ENCODE data around the gene ASCC3. TPM values are rescaled to one million over a fixed set of nuclear protein-coding genes. Genes with fewer than 3 reads are reported as not detected.

Gene ASCC3
- total and polyA plus RNA-seq, 2 of the 4 experiments (the other 2 are of a cell fraction), result 25.8 to 104 TPM

DNA sequence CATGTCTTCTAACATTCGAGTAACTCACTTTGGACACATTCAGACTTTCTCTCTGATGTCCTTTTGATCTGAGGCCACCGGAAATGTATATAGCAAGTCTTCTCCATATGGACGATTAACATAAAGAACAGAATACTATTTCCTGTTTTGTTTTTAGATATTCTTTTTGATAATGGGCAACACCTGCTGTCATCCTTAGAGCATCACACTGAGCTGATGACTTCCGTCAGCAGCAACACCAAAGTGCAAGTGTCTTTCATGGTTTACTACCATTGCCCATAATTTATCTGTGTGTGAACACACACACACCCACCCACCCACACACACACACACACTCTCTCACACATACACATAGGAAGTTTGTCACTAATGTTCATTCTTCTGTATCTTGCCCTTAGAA, 303.7 kb downstream of the ASCC3 start:
- no peak overlapping the region for H3K27ac ChIP-seq (ENCODE audit: insufficient read depth, low read length)
- no peak overlapping the region for H2BK15ac ChIP-seq (ENCODE audit: low read depth, low read length)
- no peak overlapping the region for H2BK120ac ChIP-seq (ENCODE audit: low read depth, low read length)
- no peak overlapping the region for H2AFZ ChIP-seq (replicated peaks; ENCODE audit: low read length, poor library complexity)
- dilution Hi-C loops (cut with HindIII; ENCODE audit: low sequenced_read_pairs, unreplicated experiment) (no loop called here), intact Hi-C loops (cut with micrococcal nuclease) (no loop called here), in situ Hi-C loops (cut with MboI; ENCODE audit: low sequenced_read_pairs) (no loop called here)
- no peak overlapping the region for H3K4me2 ChIP-seq (ENCODE audit: low read depth, low read length)
- ChIA-PET POLR2A (ENCODE audit: unreplicated experiment) (no interaction called here), CTCF (no interaction called here)
- no peaks in the 10 kb centered on the region for H3K4me1 ChIP-seq (ENCODE audit: control insufficient read depth, insufficient read depth, low read length)
- H2AK9ac ChIP-seq (replicated peaks; ENCODE audit: low read depth, low read length, poor library complexity), result no peak overlapping the region
- H3K9ac ChIP-seq (ENCODE audit: low read depth, low read length), result no peak overlapping the region
- H3K9me1 ChIP-seq (ENCODE audit: insufficient read depth, low read length), result no peaks in the 10 kb centered on the region
- WGBS, 2 experiments (ENCODE audit: extremely low coverage in 2 of 2, insufficient read length in 1 of 2), result 100% methylated on average over 1 of the region's 4 CpGs; no CpG with 5 or more reads in 1 of the 2 experiments
- DNase-seq (no peak), ATAC-seq (ENCODE audit: low read depth) (no peak)
- no peak overlapping the region for H3K4ac ChIP-seq (ENCODE audit: low read depth, low read length)
- H3K56ac ChIP-seq (ENCODE audit: extremely low read depth, insufficient read depth, low read length), result no peak overlapping the region
- H4K20me1 ChIP-seq (ENCODE audit: insufficient read depth, low read length), result no peaks in the 10 kb centered on the region
- no peak overlapping the region for H3K23ac ChIP-seq (ENCODE audit: low read depth, low read length)
- no peak overlapping the region for H2AK5ac ChIP-seq (ENCODE audit: low read depth, low read length)
- H3K4me3 ChIP-seq (ENCODE audit: insufficient read depth, low read depth, low read length), result no peak overlapping the region
- H2BK20ac ChIP-seq (ENCODE audit: low read depth, low read length), result no peak overlapping the region
- H4K5ac ChIP-seq (ENCODE audit: low read depth, low read length), result no peak overlapping the region
- no peak overlapping the region for H4K91ac ChIP-seq (ENCODE audit: insufficient read depth, low read depth, low read length)
- H2BK5ac ChIP-seq (ENCODE audit: low read depth, low read length, poor library complexity, severe bottlenecking), result no peak overlapping the region
- BruUV-seq (replicated peaks), result no TSS peak
- H3K18ac ChIP-seq (ENCODE audit: low read depth, low read length), result no peak overlapping the region
- H3K9me3 ChIP-seq (ENCODE audit: control insufficient read depth, insufficient read depth, low read length), result no peaks in the 10 kb centered on the region
- TF ChIP-seq, protein P1, sequence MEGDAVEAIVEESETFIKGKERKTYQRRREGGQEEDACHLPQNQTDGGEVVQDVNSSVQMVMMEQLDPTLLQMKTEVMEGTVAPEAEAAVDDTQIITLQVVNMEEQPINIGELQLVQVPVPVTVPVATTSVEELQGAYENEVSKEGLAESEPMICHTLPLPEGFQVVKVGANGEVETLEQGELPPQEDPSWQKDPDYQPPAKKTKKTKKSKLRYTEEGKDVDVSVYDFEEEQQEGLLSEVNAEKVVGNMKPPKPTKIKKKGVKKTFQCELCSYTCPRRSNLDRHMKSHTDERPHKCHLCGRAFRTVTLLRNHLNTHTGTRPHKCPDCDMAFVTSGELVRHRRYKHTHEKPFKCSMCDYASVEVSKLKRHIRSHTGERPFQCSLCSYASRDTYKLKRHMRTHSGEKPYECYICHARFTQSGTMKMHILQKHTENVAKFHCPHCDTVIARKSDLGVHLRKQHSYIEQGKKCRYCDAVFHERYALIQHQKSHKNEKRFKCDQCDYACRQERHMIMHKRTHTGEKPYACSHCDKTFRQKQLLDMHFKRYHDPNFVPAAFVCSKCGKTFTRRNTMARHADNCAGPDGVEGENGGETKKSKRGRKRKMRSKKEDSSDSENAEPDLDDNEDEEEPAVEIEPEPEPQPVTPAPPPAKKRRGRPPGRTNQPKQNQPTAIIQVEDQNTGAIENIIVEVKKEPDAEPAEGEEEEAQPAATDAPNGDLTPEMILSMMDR (conservative IDR thresholded peaks at IDR 0.05; ENCODE audit: low read depth, low read length), result no peak
- TF ChIP-seq CEBPB (IDR thresholded peaks at IDR 0.05; ENCODE audit: low read depth, low read length) (no peak), MAFK (IDR thresholded peaks at IDR 0.05; ENCODE audit: low read depth, low read length) (no peak), RFX5 (IDR thresholded peaks at IDR 0.05; ENCODE audit: low read depth, low read length) (no peak), BHLHE40 (IDR thresholded peaks at IDR 0.05; ENCODE audit: low read depth, low read length) (no peak), MAZ (IDR thresholded peaks at IDR 0.05; ENCODE audit: borderline replicate concordance, low read depth, low read length) (no peak), CHD1 (IDR thresholded peaks at IDR 0.05; ENCODE audit: low read depth, low read length) (no peak), RCOR1 (IDR thresholded peaks at IDR 0.05; ENCODE audit: insufficient replicate concordance, low read length) (no peak), POLR2A (IDR thresholded peaks at IDR 0.05; ENCODE audit: low read depth, low read length) (no peak), NFE2L2 (IDR thresholded peaks at IDR 0.05; ENCODE audit: low read depth, low read length) (no peak), SMC3 (IDR thresholded peaks at IDR 0.05; ENCODE audit: low read depth, low read length) (no peak)
- H4K8ac ChIP-seq (ENCODE audit: low read depth in 2 of 2, low read length in 2 of 2), result no peak overlapping the region
- no peak overlapping the region for H3K14ac ChIP-seq (replicated peaks; ENCODE audit: low read depth, low read length)
- H3K27me3 ChIP-seq (ENCODE audit: control insufficient read depth, insufficient read depth, low read length), result no peaks in the 10 kb centered on the region
- no peaks in the 10 kb centered on the region for H3K79me1 ChIP-seq (ENCODE audit: low read depth in 1 of 2, low read length in 2 of 2)
- H3K36me3 ChIP-seq (ENCODE audit: control insufficient read depth, insufficient read depth, low read length), result no peaks in the 10 kb centered on the region
